HepG2 (cell line): ENCODE measurements around the gene PCYT2. TPM values are rescaled to one million over a fixed set of nuclear protein-coding genes. Genes with fewer than 3 reads are reported as not detected.

Source experiments
- CAMTA2 ChIP-seq: sonication (generic); formaldehyde crosslinking; IDR thresholded peaks from 2 replicates; pipeline ENCODE4 v1.4.0; 2020; ENCODE audit warnings: mild to moderate bottlenecking, missing genetic modification reagents, borderline replicate concordance
- HDAC1 ChIP-seq: sonication (generic); formaldehyde crosslinking; IDR thresholded peaks from 2 replicates; pipeline ENCODE4 v1.5.1; 2020; ENCODE audit warnings: mild to moderate bottlenecking, missing genetic modification reagents
- HMGA1 ChIP-seq: sonication (generic); formaldehyde crosslinking; conservative IDR thresholded peaks from 2 replicates; pipeline ENCODE4 v1.4.0; 2020; ENCODE audit warnings: missing genetic modification reagents
- KDM6A ChIP-seq: IDR thresholded peaks from 2 replicates; pipeline ENCODE4 v1.6.1; 2016; ENCODE audit warnings: low read depth
- MBD4 ChIP-seq: IDR thresholded peaks from 2 replicates; pipeline ENCODE4 v1.6.1; 2012; ENCODE audit warnings: low read length, inconsistent platforms, borderline replicate concordance
- MZF1 ChIP-seq: sonication (generic); formaldehyde crosslinking; IDR thresholded peaks from 2 replicates; pipeline ENCODE4 v1.8.1; 2023; ENCODE audit warnings: mild to moderate bottlenecking, missing genetic modification reagents, borderline replicate concordance
- RFXAP ChIP-seq: sonication (generic); formaldehyde crosslinking; IDR thresholded peaks from 2 replicates; pipeline ENCODE4 v1.4.0; 2020; ENCODE audit warnings: missing genetic modification reagents, borderline replicate concordance
- SAFB2 ChIP-seq: sonication (generic); formaldehyde crosslinking; IDR thresholded peaks from 2 replicates; pipeline ENCODE4 v1.5.1; 2020; ENCODE audit warnings: missing genetic modification reagents, low read depth, mild to moderate bottlenecking, borderline replicate concordance
- ZNF274 ChIP-seq: sonication (generic); formaldehyde crosslinking; IDR thresholded peaks from 2 replicates; pipeline ENCODE4 v1.5.1; 2020; ENCODE audit warnings: mild to moderate bottlenecking, missing genetic modification reagents
- ZNF552 ChIP-seq: sonication (generic); formaldehyde crosslinking; IDR thresholded peaks from 2 replicates; pipeline ENCODE4 v1.9.0; 2022; ENCODE audit warnings: missing genetic modification reagents, mild to moderate bottlenecking, borderline replicate concordance
- ZNF737 ChIP-seq: sonication (generic); formaldehyde crosslinking; IDR thresholded peaks from 2 replicates; pipeline ENCODE4 v1.5.0; 2020; ENCODE audit warnings: missing genetic modification reagents, mild to moderate bottlenecking, borderline replicate concordance
- polyA plus RNA-seq, 8 experiments: library from polyadenylated mRNA; depleted of rRNA in 3 of 8; stranded (reverse) in 7 of 8; unstranded in 1 of 8; fragments of >200 nt; fragmentation: Illumina TruSeq in 4 of 8; extraction: Trizol in 4 of 8; gene quantifications; 2 replicates each; pipeline versions ENCODE4 v1.2.1 to v1.2.3, GENCODE V29; 2011 to 2016; ENCODE audit warnings: low read depth in 4 of 8, missing spikeins in 1 of 8, mixed read lengths in 1 of 8; ENCODE audit not compliant: insufficient read depth in 1 of 8
- total RNA-seq, 5 experiments: library from RNA; depleted of rRNA; stranded (reverse); fragments of >200 nt; fragmentation: Illumina TruSeq; extraction: Trizol; gene quantifications; 2 replicates each; pipeline ENCODE4 v1.2.3, GENCODE V29; 2016; ENCODE audit warnings: low read depth in 1 of 5
- TF ChIP-seq, protein P1 (sequence below): sonication (generic); formaldehyde crosslinking; conservative IDR thresholded peaks from 2 replicates; pipeline ENCODE4 v1.4.0; 2020; ENCODE audit warnings: missing genetic modification reagents
- TF ChIP-seq, protein P2 (sequence below): IDR thresholded peaks from 2 replicates; pipeline ENCODE4 v1.6.1; 2016; ENCODE audit warnings: low read depth, missing genetic modification reagents, missing compliant biosample characterization
- TF ChIP-seq, protein P3 (sequence below): fragments of 450-650 bp; IDR thresholded peaks from 2 replicates; pipeline ENCODE4 v1.6.1; 2017; ENCODE audit warnings: mild to moderate bottlenecking
- TF ChIP-seq, protein P4 (sequence below): sonication (generic); formaldehyde crosslinking; IDR thresholded peaks from 2 replicates; pipeline ENCODE4 v1.4.0; 2020; ENCODE audit warnings: missing genetic modification reagents, borderline replicate concordance

Gene PCYT2
- total and polyA plus RNA-seq, 2 of the 13 experiments (the other 11 are each of a cell fraction or from before 2014, with no cell fraction given) = 147 to 297 TPM

DNA sequence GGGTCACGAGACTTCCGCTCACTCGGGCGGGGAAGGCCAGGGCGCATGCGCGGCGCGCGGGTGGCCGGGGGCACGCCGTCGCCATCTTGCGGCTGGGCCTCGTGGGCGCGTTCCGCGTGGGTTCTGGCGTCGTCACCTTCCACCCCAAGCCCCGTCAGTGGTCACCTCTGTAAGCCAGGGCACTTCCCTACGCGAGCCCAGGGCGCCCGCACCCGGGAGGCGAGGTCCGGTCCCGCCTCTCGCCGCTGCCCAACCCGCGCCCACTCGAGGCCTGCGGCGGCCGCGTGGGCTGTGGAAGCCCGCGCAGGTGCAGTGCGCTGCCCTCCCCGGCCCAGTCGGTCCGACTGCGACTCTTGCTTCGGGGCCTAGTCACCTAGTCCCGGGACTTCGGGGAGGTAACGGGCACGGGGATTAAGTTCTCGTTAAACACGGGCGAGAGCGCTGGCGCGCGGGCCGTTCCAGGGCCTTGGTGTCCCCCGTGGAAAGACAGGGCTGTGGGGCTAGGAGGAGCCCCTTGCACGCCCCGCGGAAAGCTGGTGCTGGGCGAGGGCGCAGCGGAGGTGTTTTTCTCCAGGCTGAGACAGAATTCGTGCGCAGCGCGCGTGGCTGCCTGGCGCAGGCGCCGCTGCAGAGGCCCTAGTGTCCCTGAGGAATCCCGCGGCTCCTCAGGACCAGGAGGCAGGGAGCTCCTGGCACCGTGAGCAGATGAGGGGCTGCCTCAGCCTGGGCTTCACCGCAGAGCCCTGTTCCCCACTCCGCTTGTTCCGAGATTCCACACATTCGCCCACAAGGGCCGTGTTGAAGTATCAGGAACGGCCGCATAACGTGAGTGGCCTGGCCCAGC lies 39.6 kb downstream of the PCYT2 start (continued):
- TF ChIP-seq SAFB2 (CRISPR knock-in tag) = peak; percentile 97
- TF ChIP-seq, protein P1, sequence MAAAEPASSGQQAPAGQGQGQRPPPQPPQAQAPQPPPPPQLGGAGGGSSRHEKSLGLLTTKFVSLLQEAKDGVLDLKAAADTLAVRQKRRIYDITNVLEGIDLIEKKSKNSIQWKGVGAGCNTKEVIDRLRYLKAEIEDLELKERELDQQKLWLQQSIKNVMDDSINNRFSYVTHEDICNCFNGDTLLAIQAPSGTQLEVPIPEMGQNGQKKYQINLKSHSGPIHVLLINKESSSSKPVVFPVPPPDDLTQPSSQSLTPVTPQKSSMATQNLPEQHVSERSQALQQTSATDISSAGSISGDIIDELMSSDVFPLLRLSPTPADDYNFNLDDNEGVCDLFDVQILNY = peak; percentile 62
- 0 out of 2 replicates have a peak, but pooled peaks have one; percentile 8 for TF ChIP-seq KDM6A (CRISPR knock-in tag)
- peak; percentile 98 for TF ChIP-seq ZNF552 (CRISPR knock-in tag)
- TF ChIP-seq, protein P2, sequence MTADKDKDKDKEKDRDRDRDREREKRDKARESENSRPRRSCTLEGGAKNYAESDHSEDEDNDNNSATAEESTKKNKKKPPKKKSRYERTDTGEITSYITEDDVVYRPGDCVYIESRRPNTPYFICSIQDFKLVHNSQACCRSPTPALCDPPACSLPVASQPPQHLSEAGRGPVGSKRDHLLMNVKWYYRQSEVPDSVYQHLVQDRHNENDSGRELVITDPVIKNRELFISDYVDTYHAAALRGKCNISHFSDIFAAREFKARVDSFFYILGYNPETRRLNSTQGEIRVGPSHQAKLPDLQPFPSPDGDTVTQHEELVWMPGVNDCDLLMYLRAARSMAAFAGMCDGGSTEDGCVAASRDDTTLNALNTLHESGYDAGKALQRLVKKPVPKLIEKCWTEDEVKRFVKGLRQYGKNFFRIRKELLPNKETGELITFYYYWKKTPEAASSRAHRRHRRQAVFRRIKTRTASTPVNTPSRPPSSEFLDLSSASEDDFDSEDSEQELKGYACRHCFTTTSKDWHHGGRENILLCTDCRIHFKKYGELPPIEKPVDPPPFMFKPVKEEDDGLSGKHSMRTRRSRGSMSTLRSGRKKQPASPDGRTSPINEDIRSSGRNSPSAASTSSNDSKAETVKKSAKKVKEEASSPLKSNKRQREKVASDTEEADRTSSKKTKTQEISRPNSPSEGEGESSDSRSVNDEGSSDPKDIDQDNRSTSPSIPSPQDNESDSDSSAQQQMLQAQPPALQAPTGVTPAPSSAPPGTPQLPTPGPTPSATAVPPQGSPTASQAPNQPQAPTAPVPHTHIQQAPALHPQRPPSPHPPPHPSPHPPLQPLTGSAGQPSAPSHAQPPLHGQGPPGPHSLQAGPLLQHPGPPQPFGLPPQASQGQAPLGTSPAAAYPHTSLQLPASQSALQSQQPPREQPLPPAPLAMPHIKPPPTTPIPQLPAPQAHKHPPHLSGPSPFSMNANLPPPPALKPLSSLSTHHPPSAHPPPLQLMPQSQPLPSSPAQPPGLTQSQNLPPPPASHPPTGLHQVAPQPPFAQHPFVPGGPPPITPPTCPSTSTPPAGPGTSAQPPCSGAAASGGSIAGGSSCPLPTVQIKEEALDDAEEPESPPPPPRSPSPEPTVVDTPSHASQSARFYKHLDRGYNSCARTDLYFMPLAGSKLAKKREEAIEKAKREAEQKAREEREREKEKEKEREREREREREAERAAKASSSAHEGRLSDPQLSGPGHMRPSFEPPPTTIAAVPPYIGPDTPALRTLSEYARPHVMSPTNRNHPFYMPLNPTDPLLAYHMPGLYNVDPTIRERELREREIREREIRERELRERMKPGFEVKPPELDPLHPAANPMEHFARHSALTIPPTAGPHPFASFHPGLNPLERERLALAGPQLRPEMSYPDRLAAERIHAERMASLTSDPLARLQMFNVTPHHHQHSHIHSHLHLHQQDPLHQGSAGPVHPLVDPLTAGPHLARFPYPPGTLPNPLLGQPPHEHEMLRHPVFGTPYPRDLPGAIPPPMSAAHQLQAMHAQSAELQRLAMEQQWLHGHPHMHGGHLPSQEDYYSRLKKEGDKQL = no peak; the same call in 1 of the 2 replicates
- TF ChIP-seq, protein P3, sequence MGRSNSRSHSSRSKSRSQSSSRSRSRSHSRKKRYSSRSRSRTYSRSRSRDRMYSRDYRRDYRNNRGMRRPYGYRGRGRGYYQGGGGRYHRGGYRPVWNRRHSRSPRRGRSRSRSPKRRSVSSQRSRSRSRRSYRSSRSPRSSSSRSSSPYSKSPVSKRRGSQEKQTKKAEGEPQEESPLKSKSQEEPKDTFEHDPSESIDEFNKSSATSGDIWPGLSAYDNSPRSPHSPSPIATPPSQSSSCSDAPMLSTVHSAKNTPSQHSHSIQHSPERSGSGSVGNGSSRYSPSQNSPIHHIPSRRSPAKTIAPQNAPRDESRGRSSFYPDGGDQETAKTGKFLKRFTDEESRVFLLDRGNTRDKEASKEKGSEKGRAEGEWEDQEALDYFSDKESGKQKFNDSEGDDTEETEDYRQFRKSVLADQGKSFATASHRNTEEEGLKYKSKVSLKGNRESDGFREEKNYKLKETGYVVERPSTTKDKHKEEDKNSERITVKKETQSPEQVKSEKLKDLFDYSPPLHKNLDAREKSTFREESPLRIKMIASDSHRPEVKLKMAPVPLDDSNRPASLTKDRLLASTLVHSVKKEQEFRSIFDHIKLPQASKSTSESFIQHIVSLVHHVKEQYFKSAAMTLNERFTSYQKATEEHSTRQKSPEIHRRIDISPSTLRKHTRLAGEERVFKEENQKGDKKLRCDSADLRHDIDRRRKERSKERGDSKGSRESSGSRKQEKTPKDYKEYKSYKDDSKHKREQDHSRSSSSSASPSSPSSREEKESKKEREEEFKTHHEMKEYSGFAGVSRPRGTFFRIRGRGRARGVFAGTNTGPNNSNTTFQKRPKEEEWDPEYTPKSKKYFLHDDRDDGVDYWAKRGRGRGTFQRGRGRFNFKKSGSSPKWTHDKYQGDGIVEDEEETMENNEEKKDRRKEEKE = no peak
- peak; percentile 95 for TF ChIP-seq ZNF274 (CRISPR knock-in tag)
- TF ChIP-seq MZF1 (CRISPR knock-in tag) = no peak
- TF ChIP-seq RFXAP (CRISPR knock-in tag) = no peak; the same call in 1 of the 2 replicates
- no peak; the same call in none of the 2 replicates for TF ChIP-seq ZNF737
- TF ChIP-seq CAMTA2 (CRISPR knock-in tag) = peak; percentile 98
- peak; percentile 98 for TF ChIP-seq HDAC1
- TF ChIP-seq, protein P4, sequence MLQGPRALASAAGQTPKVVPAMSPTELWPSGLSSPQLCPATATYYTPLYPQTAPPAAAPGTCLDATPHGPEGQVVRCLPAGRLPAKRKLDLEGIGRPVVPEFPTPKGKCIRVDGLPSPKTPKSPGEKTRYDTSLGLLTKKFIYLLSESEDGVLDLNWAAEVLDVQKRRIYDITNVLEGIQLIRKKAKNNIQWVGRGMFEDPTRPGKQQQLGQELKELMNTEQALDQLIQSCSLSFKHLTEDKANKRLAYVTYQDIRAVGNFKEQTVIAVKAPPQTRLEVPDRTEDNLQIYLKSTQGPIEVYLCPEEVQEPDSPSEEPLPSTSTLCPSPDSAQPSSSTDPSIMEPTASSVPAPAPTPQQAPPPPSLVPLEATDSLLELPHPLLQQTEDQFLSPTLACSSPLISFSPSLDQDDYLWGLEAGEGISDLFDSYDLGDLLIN (CRISPR knock-in tag) = no peak
- no peak for TF ChIP-seq MBD4
- TF ChIP-seq HMGA1 = no peak
